Endothelial cell of umbilical vein (primary cell): Measurements from ENCODE around the gene LPAR5. TPM values are rescaled to one million over a fixed set of nuclear protein-coding genes. Genes with fewer than 3 reads are reported as not detected.

ENCODE experiments used
- BruUV-seq: library from RNA; stranded (reverse); fragments of 400-500 nt; replicated peaks from 2 replicates; lab custom pipeline; 2021; lab: Mats Ljungman, UMichigan
- CTCF ChIA-PET: fragments of 300-600, 350-600 bp; sonication (Branson Sonifier 250); formaldehyde crosslinking; loops from one replicate; lab custom pipeline; 2021; ENCODE audit warnings: antibody characterized with exemption, inconsistent platforms; lab: Charles Lee
- POLR2A ChIA-PET: fragments of 300-600, 350-600 bp; sonication (Branson Sonifier 250); formaldehyde crosslinking; loops from one replicate; lab custom pipeline; 2021; ENCODE audit warnings: antibody characterized with exemption, inconsistent platforms; lab: Charles Lee
- DNase-seq: peaks from one replicate; pipeline ENCODE4 v3.0.0-alpha.2; 2011; ENCODE audit warnings: low read depth, low spot score
- FAIRE-seq: peaks from 2 replicates; lab custom pipeline; 2011; peaks lifted over from hg19 to GRCh38; lab: Jason Lieb, UNC
- H2AFZ ChIP-seq: 2 replicates; pipeline ENCODE4 v1.6.0; 2012; ENCODE audit warnings: low read depth, low read length, control low read depth, inconsistent platforms
- H3K27ac ChIP-seq: 2 replicates; pipeline ENCODE4 v1.5.1; 2011; ENCODE audit warnings: low read depth, mild to moderate bottlenecking, control low read depth, low read length, moderate library complexity; ENCODE audit not compliant: insufficient read depth
- H3K27me3 ChIP-seq, 2 experiments: 2 replicates each; pipeline versions ENCODE4 v1.6.0 to v1.6.1; 2011; ENCODE audit warnings: low read length in 2 of 2, mixed read lengths in 1 of 2; ENCODE audit not compliant: control insufficient read depth in 2 of 2, insufficient read depth in 2 of 2
- H3K36me3 ChIP-seq, 2 experiments: 2 replicates in 1 of 2; 3 replicates in 1 of 2; pipeline ENCODE4 v1.5.1; 2011; ENCODE audit warnings: low read length in 2 of 2, mild to moderate bottlenecking in 1 of 2, moderate library complexity in 1 of 2; ENCODE audit not compliant: control insufficient read depth in 2 of 2, insufficient read depth in 2 of 2; ENCODE audit errors: extremely low read depth in 1 of 2
- H3K4me1 ChIP-seq: 3 replicates; pipeline ENCODE4 v1.5.1; 2011; ENCODE audit warnings: mild to moderate bottlenecking, low read length; ENCODE audit not compliant: control insufficient read depth, insufficient read depth; ENCODE audit errors: extremely low read depth
- H3K4me2 ChIP-seq: 2 replicates; pipeline ENCODE4 v1.6.1; 2011; ENCODE audit warnings: low read length, control low read depth, mixed read lengths; ENCODE audit not compliant: insufficient read depth
- H3K4me3 ChIP-seq, 3 experiments: fragments of 200-600 bp in 1 of 3; sonication (generic), shearing (Covaris generic) in 1 of 3; replicated peaks in 1 of 3; 2 replicates each; pipeline ENCODE4 v1.5.1; 2011 to 2016; ENCODE audit warnings: control low read depth in 3 of 3, low read length in 3 of 3, mild to moderate bottlenecking in 2 of 3, inconsistent platforms in 1 of 3, low read depth in 1 of 3, moderate library complexity in 1 of 3; ENCODE audit not compliant: insufficient read depth in 1 of 3
- H3K79me2 ChIP-seq: 2 replicates; pipeline ENCODE4 v1.6.0; 2012; ENCODE audit warnings: low read length, inconsistent platforms; ENCODE audit not compliant: control insufficient read depth, insufficient read depth
- H3K9ac ChIP-seq: replicated peaks from 2 replicates; pipeline ENCODE3; 2011; ENCODE audit warnings: low read length, control low read depth; ENCODE audit not compliant: insufficient read depth; ENCODE audit errors: extremely low read depth
- H3K9me1 ChIP-seq: replicated peaks from 3 replicates; pipeline ENCODE4 v1.6.0; 2011; ENCODE audit warnings: mild to moderate bottlenecking, low read length; ENCODE audit not compliant: control insufficient read depth, insufficient read depth; ENCODE audit errors: extremely low read depth
- H3K9me3 ChIP-seq: replicated peaks from 2 replicates; pipeline ENCODE4 v1.5.1; 2012; ENCODE audit warnings: low read length, inconsistent platforms; ENCODE audit not compliant: control insufficient read depth, insufficient read depth
- H4K20me1 ChIP-seq: replicated peaks from 2 replicates; pipeline ENCODE3; 2011; ENCODE audit warnings: mild to moderate bottlenecking, low read length; ENCODE audit not compliant: control insufficient read depth, insufficient read depth; ENCODE audit errors: extremely low read depth
- EZH2 ChIP-seq: IDR thresholded peaks from 2 replicates; pipeline ENCODE4 v1.6.1; 2012; ENCODE audit warnings: borderline replicate concordance, low read depth, mild to moderate bottlenecking, moderate library complexity, low read length, inconsistent platforms; ENCODE audit not compliant: severe bottlenecking
- JUN ChIP-seq: IDR thresholded peaks from 2 replicates; pipeline ENCODE4 v1.6.1; 2011; ENCODE audit warnings: borderline replicate concordance, low read depth; ENCODE audit not compliant: insufficient read length, insufficient read depth
- POLR2A ChIP-seq: IDR thresholded peaks from 2 replicates; pipeline ENCODE4 v1.6.1; 2012; ENCODE audit warnings: low read depth, mild to moderate bottlenecking, control low read depth, low read length
- dilution Hi-C: fragments of 300-500 bp; cut with MboI; formaldehyde crosslinking; loops from one replicate; pipeline ENCODE4 v1.15.0; 2019; ENCODE audit warnings: low sequenced_read_pairs; ENCODE audit not compliant: extremely low pct_ligation_motif_present
- intact Hi-C: fragments of 100-400 bp; cut with micrococcal nuclease; formaldehyde crosslinking; loops from one replicate; pipeline ENCODE4 v1.10.0; 2022
- polyA plus RNA-seq, 4 experiments: library from polyadenylated mRNA; depleted of rRNA in 3 of 4; stranded (reverse) in 3 of 4; unstranded in 1 of 4; fragments of >200 nt; gene quantifications; 2 replicates each; pipeline versions ENCODE4 v1.2.1 to v1.2.3, GENCODE V29; 2011 to 2012; ENCODE audit warnings: missing spikeins in 1 of 4
- total RNA-seq: library from RNA; stranded (reverse); gene quantifications from 2 replicates; pipeline ENCODE4 v1.2.3, GENCODE V29; 2021
- TF ChIP-seq, protein P1 (sequence below), 2 donors: IDR thresholded peaks; 1 replicate in 1 of 2; 2 replicates in 1 of 2; pipeline ENCODE4 v1.5.1; 2011; ENCODE audit warnings: low read length in 2 of 2, mild to moderate bottlenecking in 2 of 2, moderate library complexity in 2 of 2, control low read depth in 1 of 2, inconsistent platforms in 1 of 2, low read depth in 1 of 2; ENCODE audit not compliant: insufficient read depth in 1 of 2; ENCODE audit errors: extremely low read depth in 1 of 2
- TF ChIP-seq, protein P2 (sequence below): IDR thresholded peaks from 2 replicates; pipeline ENCODE4 v1.6.1; 2011; ENCODE audit not compliant: insufficient read depth, insufficient read length

Gene LPAR5
- total and polyA plus RNA-seq, 2 donors (not counting 3 experiments of a cell fraction or from before 2014, with no cell fraction given), result 0.23 TPM; not detected in 1

DNA sequence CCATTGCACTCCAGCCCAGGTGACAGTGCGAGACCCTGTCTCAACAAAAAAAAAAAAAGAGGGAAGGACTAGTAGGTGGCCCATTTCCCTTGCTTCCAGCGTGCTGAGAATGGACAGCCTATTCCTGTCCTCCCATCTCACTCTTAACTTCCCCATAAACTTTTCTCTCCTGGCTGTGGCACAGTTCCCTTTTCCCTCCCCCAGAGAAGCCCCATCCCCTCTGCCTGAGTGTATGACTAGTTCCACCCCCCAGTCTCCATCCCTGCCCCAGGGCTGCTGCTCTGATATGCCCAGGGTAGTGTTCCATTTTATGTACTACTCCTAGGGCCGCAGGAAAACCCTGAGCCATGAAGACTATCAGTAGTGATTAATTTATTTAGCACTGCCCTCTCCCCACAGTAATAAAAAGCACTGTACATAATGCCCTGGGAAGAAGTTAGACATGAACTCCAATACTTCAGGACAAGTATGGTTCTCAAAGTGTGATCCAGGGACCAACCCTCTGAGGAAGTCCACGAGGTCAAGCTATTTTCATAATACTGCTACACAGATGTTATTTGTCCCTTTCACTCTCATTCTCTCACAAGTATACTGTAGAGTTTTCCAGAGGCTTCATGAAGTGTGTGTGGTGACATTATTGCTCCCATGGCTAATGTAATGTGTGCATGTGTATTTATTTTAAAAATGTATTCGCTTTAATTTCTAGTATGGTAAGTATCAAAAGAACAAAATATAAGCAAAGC lies 17.1 kb downstream of the LPAR5 start:
- Histone ChIP-seq H3K4me2 (no peak overlapping the region), H3K4me3 (no peak overlapping the region), H3K27ac (no peak overlapping the region), H3K9me3 (no peaks in the 10 kb centered on the region), H3K79me2 (no peaks in the 10 kb centered on the region), H3K9me1 (no peaks in the 10 kb centered on the region), H3K36me3 (no peaks in the 10 kb centered on the region), H3K4me1 (no peaks in the 10 kb centered on the region), H2AFZ (no peak overlapping the region), H3K27me3 (no peaks in the 10 kb centered on the region), H3K9ac (no peak overlapping the region), H4K20me1 (no peaks in the 10 kb centered on the region)
- FAIRE-seq (no peak), DNase-seq (no peak)
- TF ChIP-seq, protein P1, sequence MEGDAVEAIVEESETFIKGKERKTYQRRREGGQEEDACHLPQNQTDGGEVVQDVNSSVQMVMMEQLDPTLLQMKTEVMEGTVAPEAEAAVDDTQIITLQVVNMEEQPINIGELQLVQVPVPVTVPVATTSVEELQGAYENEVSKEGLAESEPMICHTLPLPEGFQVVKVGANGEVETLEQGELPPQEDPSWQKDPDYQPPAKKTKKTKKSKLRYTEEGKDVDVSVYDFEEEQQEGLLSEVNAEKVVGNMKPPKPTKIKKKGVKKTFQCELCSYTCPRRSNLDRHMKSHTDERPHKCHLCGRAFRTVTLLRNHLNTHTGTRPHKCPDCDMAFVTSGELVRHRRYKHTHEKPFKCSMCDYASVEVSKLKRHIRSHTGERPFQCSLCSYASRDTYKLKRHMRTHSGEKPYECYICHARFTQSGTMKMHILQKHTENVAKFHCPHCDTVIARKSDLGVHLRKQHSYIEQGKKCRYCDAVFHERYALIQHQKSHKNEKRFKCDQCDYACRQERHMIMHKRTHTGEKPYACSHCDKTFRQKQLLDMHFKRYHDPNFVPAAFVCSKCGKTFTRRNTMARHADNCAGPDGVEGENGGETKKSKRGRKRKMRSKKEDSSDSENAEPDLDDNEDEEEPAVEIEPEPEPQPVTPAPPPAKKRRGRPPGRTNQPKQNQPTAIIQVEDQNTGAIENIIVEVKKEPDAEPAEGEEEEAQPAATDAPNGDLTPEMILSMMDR (IDR thresholded peaks at IDR 0.05; ENCODE audit: extremely low read depth in 1 of 2, insufficient read depth in 1 of 2, low read depth in 1 of 2, low read length in 2 of 2), result no peak
- no peak for TF ChIP-seq POLR2A
- peak; percentile 31 for TF ChIP-seq EZH2
- TF ChIP-seq JUN, result no peak
- TF ChIP-seq, protein P2, sequence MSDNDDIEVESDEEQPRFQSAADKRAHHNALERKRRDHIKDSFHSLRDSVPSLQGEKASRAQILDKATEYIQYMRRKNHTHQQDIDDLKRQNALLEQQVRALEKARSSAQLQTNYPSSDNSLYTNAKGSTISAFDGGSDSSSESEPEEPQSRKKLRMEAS, result no peak
- BruUV-seq, result no TSS peak
- ChIA-PET POLR2A (no interaction called here), CTCF (interaction anchor here (0.6 to 4.8 kb wide), 13 partner anchors 9 to 206 kb away, joined by 3 to 63 read pairs (median 5); partner anchors contain the start of gene ZNF384)
- intact Hi-C loops, result loop anchor here (1.0 to 10.0 kb wide), 2 partner anchors 29 to 1016 kb away; partner anchors contain the start of gene ACRBP
- dilution Hi-C loops, result no loop called here
